ENCODE measurements around the gene HOXD4.

The HOXD4 gene

GRCh38 chr2:176158855-176159662 lies 7.7 kb downstream of the HOXD4 start:
- no peak for DNase-seq

- DNase-seq: no peak
These were observed 8.4 kb downstream of the HOXD4 start for GRCh38 chr2:176159663-176160250.

DNA sequence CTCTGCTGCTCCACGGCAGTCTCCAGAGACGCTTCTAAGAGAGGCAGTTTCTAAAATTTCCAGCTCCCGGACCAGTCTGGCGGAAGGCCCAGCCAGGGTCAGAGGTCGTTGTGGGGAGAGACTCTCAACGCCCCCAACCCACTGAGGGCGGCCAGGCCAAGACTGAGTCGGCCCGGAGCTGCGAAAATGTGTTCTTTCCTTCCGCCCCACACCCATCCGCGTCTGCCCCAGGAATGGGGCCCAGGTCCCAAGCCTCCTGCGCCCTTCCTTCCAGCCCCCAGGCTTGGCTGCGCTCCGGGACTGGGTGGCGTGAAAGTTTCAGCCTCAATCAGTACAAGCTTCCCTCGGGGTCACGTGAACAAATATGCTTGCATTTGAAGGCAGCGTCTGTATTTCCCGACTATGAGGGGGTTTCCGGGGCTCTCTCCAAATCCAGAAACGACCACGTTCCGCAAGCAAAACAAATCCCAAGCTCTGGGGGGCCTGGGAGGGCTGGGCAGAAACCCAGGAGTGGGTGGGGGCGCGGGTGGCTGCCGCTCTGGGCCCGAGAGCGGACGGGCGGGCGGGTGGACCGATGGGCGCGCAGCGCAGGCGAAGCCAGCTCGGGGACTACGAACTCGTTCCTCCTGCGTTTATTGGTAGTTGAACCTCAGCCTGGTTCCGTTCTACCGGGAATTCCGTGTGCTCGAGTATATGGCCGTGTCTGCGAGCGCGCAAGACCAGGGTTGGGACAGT lies 9.1 kb downstream of the HOXD4 start:
- no peak for DNase-seq

- DNase-seq: no peak
These were observed 9.9 kb downstream of the HOXD4 start for GRCh38 chr2:176160986-176161824.

- no peak for DNase-seq
These were observed 10.7 kb downstream of the HOXD4 start for GRCh38 chr2:176161825-176162626.

DNA sequence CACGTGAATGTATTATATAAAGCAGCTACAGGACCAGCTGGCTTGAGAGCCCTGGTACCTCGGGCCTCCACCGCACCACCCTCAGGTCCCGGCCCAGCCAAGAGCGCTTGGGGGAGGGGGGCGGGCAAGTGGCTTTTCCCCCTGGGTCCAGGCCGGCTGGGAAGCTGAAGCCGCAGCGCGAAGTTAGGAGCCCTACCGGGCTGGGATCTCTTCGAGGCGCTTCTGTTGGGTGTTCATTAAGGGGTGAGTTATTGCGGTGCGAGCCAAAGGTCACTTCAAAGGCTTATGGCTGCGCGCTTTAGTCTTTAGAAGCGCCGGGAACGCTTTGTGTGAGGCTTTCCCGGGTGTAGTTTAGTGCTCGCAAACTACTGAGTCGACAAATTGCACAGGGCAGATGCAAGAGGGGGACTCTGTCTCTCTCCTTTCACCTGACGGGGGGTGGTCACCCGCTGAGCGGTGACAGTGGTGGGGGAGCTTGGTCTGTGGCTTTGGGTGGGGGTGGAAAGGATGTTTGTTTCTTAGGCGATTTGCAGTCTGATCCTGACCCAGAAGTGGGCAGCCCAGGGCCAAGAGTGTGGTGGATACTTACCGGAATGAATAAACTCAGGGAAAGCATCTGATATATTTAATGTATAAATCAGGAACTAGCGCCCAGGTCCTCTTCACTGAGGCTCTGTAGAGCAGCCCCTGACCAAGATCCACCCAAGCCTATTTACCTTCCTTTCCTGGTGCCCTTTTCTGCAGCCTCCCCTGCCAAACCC lies 11.7 kb downstream of the HOXD4 start:
- DNase-seq: no peak

DNA sequence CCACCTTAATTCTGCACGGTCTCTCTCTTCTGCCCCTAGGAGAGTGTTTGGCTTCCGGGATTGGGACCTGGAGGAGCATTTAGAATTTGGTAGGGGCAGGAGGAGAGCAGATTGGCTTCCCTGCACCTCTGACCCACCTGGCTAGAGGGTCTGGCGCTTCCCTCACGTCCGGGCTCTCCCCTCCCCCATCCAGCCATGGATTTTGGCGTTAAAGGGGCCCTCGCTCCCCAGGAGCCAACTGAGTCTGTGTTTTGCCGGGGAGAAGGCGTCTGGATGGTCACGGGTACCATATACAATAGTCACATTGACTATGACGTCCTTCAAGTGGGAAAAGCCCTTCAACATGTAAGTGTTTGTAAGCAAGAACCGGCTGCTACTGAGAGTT lies 12.3 kb downstream of the HOXD4 start:
- DNase-seq: no peak

GRCh38 chr2:176164201-176164600 lies 12.9 kb downstream of the HOXD4 start:
- no peak for DNase-seq

DNA sequence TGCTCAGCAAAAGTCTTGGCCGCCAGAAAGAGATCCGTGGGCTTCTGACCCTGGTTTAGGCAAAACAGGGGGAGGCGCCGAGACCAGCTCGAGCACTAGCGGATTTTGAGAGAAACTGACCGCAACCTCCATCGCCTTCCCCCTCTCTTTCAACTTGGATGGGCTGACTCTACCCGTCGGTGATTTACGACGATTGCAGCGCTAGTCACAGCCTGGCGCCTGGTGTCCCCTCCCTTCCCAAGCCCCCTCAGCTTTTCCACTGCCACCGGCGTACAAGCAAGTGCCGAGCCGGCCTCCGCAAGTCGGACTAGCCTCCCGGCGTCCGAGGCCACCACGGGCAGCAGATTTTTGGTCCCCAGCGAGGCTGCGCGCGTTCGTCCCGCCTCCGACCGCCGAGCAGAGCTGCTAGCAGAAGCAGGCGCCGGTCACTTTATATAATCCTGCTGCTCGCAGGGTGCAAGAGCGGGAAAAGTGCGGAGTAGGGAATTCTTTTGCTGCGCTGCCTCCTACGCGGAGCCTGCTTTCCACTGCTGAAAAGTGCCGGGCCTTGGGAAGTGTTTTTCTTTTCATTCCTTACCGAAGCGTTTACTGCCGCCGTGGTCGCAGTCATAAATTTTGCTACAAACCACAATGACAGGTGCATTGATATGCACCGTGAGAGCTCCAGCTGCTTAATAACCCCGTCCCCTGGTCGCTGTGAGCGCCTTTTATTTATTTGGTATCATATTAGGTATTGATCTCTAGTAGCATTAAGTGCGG lies 13.4 kb downstream of the HOXD4 start:
- DNase-seq: no peak

GRCh38 chr2:176165370-176166050 lies 14.2 kb downstream of the HOXD4 start:
- no peak for DNase-seq

DNA sequence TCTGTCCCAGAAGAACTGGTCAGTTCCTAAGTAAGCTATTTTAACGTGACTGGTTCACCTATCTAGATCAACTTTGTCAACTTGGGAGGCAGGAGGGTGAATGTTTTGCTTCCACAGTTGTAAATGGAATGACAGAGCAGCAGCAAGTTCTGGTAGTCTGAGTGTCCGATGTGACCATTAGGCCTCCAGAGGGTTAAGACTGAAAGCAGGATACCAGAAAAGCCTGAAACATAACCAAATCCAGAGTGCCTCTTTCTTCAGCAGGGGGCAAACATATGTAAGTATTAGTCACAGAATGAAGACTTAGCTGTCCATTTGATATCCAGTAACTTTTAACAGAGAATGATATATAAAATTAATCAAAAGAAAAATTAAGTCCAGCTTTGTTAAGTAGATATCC lies 14.9 kb downstream of the HOXD4 start:
- no peak for DNase-seq

DNA sequence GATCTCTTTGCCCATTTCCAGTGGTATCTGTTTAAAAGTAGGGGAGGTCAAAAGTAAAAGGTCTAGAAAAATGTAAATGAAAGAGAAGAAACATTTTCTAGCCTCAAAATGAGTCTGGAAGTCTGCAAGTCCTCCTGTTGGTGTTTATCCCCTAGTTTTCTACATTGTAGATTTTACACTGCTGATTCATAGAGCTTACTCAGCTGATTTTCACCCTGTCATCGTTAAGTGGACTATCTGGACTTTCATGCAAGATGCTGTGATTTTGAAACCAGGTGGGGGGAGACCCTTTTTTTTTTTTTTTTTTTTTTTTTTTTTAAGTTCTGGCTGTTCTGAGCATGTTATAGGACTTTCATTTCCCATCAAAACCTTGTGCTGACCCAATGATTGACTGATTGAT lies 16.0 kb downstream of the HOXD4 start:
- no peak for DNase-seq

- no peak for DNase-seq
These were observed 17.8 kb downstream of the HOXD4 start for GRCh38 chr2:176169181-176169580.

DNA sequence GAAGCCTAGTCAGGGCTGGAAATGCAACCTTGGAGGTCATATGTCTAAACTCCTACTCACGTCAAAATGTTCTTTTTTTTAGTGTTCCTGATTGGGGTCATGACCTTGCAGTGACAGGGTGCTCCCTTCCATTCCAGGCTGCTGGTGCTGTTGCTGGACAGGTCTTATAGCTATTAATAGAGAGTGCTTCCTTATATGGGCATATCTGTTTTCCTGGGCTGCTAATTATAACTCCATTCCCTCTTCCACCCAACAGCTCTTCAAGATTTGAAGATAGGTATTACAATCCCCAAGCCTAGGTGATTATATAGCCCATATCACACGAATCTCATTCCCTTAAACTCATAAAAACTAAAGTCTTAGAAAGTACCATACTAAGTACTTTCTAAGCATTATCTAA lies 18.4 kb downstream of the HOXD4 start:
- DNase-seq: no peak

- DNase-seq: no peak
These were observed 19.4 kb downstream of the HOXD4 start for GRCh38 chr2:176170602-176171305.

DNA sequence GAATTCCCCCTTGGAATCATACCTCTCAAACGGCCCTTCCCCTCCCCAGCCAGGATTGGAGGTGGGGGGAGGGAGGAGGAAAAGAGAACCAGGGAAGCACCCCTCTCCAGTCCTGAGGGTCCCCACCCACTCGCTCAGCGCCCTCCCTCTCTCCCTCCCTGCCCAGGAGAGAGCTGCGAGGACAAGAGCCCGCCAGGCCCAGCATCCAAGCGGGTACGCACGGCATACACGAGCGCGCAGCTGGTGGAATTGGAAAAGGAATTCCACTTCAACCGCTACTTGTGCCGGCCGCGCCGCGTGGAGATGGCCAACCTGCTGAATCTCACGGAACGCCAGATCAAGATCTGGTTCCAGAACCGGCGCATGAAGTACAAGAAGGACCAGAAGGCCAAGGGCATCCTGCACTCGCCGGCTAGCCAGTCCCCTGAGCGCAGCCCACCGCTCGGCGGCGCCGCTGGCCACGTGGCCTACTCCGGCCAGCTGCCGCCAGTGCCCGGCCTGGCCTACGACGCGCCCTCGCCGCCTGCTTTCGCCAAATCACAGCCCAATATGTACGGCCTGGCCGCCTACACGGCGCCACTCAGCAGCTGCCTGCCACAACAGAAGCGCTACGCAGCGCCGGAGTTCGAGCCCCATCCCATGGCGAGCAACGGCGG lies 20.1 kb downstream of the HOXD4 start:
- DNase-seq: no peak

DNA sequence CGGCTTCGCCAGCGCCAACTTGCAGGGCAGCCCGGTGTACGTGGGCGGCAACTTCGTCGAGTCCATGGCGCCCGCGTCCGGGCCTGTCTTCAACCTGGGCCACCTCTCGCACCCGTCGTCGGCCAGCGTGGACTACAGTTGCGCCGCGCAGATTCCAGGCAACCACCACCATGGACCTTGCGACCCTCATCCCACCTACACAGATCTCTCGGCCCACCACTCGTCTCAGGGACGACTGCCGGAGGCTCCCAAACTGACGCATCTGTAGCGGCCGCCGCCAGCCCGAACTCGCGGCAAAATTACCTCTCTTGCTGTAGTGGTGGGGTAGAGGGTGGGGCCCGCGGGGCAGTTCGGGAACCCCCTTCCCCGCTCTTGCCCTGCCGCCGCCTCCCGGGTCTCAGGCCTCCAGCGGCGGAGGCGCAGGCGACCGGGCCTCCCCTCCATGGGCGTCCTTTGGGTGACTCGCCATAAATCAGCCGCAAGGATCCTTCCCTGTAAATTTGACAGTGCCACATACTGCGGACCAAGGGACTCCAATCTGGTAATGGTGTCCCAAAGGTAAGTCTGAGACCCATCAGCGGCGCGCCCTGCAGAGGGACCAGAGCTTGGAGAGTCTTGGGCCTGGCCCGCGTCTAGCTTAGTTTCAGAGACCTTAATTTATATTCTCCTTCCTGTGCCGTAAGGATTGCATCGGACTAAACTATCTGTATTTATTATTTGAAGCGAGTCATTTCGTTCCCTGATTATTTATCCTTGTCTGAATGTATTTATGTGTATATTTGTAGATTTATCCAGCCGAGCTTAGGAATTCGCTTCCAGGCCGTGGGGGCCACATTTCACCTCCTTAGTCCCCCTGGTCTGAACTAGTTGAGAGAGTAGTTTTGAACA lies 20.9 kb downstream of the HOXD4 start:
- no peak for DNase-seq
